AG08395 (cell line): ENCODE measurements around the gene ASCC1.

Experiments
- DNase-seq: peaks from one replicate; pipeline ENCODE4 v3.0.0; 2012; ENCODE audit warnings: mixed read lengths, low spot score

Gene ASCC1

DNA sequence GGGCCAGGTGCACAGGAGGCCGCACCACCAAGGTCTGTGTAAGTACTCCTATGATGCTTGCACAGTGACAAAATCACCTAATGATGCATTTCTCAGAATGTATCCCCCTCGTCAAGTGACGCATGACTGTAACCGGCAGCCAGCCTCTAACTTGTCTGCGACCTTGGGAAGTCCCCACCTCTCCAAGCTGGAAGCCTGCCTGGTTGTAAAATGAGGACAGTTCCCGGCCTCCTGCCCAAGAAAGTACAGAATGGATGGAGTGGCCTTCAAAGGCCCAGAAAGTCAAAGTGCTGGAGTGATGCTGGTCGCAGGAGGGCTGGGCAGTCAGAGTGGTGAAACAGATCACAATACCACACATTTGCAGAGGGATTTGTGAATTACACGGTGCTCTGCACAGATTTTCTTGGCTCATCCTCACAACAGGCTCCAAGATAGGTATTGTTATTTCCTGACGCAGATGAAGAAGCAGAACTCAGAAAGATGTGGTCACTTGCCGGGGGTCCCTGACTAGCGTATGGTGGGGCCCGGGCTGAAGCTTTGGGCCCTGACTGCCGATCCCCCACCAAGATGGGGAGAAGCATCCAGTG is 150.5 kb downstream of the ASCC1 start:
- DNase-seq, result no peak

DNA sequence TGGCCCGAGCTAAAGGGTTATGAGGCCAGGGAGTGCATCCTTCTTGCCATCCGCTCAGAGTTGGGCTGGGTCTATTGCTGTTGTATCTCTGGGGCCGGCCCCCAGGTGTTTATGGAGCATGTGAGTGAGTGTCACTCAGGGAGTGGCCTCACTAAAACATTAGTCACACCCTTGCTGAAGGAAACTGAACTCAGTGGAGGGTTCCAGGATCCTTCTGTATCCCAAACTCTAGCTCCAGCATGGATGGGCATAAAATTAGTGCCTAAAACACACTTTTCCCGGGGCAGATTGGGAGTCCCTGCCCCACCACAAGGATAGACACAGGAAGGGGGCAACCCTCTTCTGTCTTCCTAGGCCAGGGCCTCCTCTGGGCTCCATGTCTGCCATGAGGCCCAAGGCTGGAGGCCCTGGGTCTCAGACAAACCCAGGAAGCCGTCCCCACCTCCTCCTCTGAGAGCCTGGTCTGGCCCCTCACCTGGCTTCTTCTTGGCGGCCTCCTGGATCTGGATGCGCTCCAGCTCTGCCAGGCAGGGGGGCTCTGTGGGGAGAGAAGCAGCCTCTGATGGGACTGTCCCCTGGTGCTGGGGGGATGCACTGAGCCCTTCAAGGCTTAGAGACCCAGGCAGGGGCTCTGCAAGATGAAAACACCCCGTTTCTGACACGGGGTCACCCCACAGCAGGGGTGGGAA is 152.2 kb downstream of the ASCC1 start:
- no peak for DNase-seq

DNA sequence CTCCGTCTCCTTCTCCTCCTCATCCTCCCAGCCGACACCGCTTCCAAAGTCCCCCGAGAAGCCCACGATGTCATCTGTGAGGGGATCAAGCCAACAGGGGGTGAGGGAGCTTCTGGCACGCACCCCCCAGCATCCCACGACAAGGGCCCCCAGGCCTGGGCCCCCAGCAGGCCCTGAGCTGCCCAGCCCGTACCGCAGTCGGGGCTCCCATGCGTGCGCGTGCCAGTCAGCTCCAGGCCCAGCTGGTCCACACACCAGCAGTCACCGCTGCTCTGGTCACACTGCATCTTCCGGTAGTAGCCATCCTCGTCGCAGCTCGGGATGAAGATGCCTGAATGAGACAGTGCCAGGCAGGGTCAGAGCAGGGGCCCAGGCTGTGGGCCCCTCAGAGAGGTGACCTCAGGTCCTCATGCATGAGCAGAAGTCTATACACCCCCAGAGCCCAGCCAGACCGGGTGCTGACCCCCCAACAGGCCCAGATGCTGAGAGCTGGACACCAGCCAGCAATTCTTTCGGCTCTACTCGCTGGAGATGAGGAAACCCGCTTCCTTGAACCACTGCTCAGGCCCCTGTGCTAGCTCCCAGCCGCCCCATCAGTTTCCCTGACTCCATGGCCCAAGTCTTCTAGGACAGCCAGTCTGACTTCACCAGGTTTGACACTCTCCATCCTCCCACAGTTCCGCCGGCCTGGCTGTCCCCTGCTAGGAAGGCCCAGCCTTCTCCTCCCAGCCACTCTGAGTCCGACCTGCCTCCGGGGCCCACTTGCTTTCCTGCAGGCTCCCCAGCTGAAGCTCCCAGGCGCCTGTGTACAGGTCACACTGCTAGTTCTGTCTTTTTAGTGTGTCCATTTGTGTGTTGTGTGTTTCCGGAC is 153.0 kb downstream of the ASCC1 start:
- no peak for DNase-seq

DNA sequence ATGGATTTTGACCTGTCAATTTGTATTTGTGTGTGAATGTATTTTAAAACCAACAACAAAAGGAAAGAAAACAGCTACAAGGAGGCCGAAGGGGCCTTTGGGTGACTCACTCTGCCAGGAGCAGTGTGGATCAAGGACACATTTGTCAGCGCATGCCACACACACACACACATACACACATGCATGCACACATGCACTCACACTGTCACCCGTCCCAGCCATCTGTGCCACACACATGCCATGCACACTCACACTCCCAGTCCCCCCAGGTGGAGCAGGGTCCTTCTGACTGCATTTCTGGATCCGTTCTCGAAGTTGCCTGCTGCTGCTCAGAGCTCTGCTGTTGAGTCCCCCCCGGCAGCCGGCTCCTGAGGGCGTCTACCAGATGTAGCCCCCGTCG is 153.7 kb downstream of the ASCC1 start:
- DNase-seq, result no peak

DNA sequence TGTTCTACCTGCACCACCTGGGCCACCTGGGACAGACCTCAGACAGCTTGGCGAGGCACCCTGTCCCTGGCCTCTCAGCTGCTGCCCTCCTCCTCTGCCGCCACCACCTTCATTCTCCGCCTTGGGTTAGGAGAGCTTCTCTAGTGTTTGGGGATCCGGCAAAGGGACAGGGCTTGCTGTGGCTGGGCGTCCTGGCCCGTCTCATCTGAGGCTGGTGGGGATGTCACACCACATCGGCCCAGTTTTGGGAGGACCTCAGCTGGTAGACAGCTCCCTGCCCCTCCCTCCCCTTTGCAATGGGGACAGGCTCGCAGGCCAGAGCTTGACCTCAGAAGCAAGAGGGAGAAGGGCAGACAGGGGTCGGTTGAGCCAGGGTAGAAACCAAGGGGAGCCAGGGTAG is 154.1 kb downstream of the ASCC1 start:
- no peak for DNase-seq

DNA sequence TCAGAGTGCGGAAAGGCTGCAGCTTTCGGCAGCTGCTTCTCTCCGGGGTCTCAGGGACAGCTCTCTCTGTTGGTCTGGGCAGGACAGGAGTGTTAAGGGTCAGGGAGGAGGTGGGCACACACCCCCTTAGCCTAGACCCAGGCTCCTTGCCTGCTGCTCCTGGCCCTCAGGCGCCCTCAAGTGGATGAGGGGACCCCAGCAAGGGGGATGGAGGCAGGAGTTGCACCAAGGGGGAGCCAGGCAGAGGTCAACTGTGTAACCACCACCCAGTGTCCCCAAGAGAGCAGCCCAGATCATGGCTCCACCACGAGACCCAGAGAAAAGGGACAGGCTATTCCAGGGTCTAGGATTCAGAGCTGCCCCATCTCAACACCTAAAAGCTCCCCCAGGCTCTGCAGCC is 154.6 kb downstream of the ASCC1 start:
- DNase-seq, result no peak

DNA sequence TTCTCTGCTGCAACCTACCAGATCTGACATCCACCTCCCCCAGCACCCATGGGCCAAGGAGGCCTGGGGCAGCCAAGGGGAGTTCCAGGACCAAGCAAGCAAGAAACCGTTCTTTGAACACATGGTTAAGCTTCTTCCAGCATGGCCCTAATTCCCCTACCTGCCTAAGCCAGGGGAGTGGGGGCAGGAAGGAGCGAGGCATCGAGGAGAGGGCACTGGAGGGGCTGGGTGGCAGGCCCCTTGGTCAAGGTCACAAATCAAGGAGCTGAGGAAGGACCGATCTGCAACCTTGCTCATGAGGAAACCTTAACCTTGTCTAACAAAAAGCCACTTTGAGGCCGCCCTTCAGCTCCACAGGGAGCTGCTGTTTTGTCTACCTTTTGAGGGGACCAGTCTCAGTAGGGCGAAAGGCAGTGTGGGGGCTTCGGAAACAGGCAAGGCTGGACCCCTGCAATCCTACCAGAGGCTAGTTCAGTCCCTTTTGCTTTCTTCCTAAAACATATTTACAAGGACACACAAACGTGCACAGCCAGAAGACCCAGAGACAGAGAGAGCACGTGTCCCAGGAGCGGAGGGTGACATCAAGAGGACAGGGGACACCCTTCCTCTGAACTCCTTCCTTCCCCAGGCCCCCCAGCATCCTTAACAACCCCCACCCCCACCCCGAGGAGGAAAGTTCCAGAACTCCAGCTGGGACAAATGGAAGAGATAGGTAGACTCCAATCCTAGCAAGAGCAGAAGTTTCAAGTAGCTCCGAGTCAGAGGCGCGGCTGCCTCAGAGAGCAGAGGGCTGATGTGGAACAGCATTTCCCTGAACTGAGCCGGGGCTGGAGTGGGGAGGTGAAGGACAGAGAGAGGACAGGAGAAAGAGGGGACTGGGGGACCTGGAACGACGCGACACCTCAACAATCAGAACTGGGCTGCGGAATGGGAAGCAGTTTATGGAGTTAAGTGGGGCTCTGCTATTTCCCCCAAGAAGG is 155.9 kb downstream of the ASCC1 start:
- no peak for DNase-seq

DNA sequence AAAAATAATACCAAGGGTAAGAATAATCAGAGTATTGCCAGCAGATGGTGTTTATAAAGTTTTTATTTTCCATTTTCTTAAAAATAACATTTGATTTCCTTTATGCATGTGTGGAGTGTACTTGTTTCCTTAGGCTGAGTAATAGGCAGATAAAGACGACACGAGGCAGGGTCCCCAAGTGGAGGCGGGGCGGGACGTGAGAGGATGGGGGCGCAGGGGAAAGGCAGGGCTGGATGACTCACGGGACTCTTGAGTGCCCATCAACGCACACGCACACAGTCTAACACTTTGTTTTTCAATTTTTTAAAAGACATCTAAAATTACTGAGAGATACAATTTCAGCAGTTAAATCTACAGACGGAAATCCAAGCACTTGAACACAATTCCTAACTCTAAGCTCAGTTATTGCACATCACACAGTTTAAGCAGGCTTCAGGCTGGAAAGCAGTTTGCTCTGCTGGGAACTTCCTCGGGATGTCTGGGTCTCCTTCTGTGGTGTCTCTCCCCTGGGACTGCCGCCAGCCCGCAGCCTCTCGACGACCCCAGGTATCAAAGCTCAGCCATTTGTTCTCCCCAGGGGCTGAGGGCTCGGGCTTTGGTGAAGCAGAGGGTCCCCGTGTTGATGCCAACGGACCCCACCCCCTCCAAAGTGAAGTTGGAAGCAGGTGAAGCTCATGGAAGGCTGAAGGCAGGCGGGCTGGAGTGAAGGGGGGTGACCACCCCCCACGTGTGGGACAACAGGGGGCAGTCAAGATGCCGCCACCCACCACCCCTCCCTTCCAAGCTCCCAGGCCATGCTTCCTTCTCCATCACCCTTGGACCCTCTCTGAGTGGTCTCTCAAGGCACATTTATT is 156.9 kb downstream of the ASCC1 start:
- DNase-seq, result no peak

DNA sequence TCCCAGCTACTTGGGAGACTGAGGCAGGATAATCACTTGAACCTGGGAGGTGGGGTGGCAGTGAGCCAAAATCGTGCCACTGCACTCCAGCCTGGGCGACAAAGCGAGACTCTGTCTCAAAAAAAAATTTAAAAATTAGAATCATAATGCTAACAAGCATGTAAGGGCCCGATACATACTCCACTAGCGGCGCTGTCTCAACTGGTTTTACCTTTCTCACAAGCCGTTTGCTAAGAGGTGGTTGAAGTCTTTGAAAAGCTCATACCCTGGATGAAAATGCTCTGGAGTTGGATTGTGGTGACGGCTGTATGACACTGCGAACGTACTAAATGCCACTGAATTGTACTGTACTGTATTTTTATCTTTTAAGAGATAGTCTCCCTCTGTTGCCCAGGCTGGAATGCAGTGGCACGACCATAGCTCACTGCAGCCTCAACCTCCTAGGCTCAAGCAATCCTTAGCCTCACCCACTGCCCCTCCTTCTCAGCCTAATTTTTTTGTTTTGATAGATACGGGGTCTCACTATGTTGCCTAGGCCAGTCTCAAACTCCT is 157.7 kb downstream of the ASCC1 start:
- DNase-seq, result no peak

DNA sequence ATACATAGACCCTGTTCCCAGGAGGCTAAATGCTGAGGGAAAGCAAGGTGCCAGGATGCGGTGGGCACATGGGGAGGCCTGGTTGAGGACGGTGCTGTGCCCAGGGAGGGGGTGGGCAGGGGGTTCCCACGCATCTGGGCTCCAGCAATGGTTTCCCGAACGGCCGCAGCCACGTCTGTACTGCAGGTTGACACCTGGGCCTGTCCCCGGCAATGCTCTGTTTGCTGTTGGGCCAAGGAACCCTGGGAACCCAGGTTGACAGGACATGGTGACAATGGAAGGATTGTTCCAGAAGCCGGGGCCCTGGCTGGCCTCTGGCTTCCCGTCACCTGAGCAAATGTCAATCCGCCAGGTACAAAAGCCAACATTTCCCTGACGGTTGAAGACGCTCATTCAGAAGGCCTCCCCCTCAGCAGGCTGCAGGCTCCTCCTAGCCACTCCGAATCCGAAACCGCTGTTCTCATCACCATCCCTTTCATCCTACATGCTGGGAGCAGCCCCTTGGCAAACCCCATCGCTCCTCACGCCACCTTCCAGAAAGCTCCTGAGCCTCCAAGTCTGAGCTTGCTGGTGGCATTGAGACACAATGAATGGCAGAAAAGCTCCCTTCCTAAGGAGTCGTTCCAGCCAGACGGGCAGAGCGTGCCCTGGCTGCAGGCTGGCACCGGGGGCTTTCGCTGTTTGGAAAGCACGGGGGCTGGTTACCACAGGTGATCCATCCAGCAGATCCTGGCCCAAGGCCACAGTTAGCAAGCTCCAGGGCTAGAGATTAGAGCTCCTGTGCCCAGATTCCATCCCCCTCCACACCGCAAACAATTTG is 158.9 kb downstream of the ASCC1 start:
- no peak for DNase-seq

DNA sequence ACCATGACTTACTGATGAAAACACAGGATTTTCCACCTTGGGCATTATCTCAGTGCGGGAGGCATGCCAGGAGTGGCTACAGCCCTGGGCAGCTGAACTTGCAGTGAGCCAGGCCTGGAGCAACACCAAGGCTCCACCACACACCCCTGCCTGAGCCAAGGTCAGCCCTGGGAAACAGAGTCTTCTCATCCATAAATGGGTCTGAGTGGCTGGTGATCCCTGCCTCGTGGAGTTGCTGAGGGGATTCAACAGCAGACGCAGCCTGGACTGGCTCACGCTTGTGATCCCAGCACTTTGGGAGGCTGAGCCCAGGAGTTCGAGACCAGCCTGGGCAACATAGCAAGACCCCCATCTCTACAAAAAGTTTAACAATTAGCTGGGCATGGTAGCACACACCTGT is 160.0 kb downstream of the ASCC1 start:
- DNase-seq, result no peak

DNA sequence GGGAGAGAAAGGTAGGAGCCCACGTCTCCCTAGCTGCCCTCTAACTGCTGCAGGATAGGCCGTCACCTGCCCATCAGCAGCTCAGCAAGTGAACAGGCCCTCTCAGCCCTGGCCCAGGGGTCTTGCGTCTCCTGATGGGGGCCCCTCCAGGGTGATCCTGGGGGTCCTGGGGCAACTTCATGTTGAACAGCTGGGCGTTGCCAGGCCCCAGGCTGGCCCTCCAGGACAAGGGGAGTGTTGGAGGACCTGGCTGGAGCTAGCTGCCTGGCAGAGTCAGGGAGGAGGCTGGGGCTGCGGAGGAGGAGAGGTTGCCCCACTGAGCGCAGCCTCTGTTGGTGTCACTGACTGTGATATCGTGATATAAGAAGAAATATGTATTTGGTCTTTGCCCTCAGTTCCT is 162.4 kb downstream of the ASCC1 start:
- DNase-seq, result no peak

DNA sequence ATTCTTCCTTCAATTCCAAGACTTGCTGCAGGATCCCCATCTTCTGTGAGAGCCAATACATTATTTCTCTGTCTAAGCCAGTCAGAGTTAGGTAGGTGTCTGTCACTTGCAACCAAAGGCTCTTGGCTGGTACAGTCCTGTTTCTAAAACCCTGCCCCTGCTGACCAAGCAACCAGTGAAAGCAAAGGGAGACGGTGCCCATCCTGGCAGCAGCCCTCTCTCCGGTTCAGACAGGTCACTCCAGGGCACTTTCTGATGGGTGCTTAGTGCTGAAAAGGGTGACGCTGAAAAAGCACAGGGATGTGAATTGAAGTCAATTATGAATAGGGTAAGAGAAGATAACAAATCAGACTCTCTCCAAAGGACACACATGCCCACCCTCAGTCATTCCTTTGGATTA is 165.2 kb downstream of the ASCC1 start:
- no peak for DNase-seq

DNA sequence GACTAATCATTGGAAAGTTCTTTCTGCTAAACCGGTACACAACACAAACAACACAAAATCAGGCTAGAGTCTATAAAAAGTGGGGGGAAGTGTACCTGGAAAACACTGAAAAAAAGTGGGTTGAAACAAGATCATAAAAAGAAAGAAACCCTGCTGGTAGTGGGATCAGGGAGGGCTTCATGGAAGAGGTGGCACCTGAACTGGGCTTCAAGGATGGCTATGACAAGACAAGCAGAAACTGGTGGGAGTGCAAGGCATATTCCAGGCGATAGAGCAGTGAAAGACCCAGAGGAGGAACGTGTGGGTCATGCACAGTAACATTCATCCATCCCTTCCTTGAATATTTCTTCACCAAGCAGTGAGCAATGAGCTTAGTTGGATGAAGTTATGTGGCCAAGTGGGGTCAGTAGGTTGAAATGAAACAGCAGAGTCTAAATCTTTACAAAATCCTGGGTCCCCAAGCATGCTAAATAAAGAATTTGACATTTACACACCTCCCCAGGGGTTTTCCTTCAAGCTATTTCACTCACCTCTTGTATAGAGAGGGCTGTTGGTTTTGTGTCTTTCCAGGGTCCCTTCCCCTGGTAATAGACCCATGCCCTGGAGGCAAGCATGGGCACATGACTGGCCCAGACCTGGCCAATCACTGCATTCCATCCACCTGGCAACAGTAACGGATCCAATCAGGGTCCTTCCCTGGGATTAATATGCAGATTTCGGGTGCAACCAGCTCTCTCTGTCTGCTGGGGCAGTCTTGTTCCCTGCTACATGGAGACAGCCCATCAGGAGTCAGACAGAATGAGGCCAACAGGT is 165.9 kb downstream of the ASCC1 start:
- no peak for DNase-seq

DNA sequence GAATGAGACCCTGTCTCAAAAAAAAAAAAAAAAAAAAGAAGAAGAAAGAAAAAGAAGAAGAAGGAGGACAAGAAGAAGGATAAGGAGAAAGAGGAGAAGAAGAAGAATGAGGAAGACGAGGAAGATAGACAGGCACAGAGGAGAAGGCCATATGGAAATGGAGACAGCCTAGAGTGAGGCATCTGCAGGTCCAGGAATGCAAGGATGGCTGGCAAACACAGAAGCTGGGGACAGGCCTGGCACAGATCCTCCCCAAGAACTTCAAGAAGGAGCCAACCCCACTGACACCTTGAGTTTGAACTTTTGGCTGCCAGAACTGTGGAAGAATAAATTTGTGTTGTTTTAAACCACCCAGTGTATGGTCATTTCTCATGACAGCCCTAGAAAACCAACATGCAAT is 166.6 kb downstream of the ASCC1 start:
- DNase-seq, result no peak

DNA sequence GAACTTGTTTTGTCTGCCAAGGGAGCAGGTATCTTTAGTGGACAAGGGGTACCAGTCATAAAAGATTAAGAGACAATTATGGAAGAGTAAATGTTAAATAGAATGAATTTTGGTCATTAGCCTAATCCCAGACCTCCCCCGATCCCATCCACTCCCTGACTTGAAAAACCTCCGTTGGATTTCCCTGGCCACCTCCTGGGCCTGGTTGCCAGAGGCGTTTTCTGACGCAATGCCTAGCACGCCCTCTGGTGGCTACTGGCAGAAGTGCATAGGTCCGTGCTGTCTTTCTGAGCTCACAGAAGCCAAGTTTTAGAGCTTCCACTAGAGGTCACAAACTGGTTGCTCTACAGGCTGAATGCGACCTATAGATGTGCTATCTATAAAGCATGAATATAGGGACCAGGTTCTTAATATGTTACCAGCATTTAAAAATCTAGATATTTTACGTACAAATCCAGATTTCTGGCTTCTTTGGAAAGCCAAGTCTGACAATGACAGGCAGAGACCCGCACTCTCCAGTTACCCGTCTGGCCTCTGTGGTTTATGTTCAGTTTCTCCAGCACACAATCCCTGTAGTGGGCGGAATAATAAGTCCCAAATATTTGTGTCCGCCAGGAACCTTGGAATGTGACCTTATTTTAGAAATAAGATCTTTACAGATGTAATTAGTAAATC is 167.5 kb downstream of the ASCC1 start:
- DNase-seq, result peak; percentile 93
